Stimulated activated CD8-positive, alpha-beta memory T cell treated with anti-CD3 and anti-CD28 coated beads, Interleukin-2, amount 100 ng/mL, for 1 hour (primary cell): ENCODE results near the gene CRX.
"Not testable (repeated sequence)": the region's sequence is repeated elsewhere in the genome, so short reads cannot be mapped to it uniquely, and the experiment has no call there.

ENCODE experiments used
- DNase-seq, 2 donors: peaks; one replicate each; pipeline ENCODE4 v3.0.0-alpha.2; 2020; ENCODE audit warnings: low read depth in 2 of 2

Gene CRX

DNA sequence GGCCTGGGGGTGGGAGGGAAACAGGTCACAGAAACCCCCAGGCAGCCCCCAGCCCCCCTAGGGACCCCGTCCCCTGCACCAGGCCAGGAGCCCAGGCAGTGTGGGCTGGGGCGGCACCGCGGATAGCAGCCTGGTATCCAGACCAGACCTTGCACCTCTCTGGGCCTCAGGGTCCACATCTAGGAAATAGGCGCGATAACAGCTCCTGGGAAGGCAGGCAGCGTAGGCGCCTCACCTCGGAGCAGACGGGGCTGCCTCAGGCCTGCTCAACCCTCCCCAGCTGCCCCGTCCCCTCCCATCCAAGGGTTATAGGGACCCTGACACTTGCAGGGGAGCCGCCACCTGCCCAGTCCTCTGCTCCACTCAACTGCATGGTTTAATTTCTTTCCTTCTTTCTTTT is 18.1 kb upstream of the CRX start:
- DNase-seq = not testable (repeated sequence)

DNA sequence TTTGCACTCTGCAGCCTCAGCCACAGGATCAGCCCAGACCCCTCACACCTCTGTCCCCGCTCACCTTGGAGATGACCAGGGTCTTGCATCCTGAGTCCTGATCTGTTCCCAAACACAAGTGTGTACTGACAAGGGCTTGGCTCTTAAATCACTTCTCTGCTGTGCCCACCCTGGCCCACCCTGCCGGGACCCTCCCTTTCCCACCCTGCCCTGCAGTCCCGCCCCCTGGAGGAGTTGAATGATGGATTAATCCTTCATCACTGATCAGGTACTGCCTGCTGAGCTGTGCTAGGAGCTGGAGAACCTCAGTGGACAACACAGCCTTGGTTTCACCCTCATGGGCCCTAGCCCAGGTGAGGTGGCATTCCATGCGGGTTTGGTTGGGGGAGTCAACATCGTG is 17.3 kb upstream of the CRX start, which contains the start of gene TPRX1:
TSS of gene TPRX1 (minus strand) at position 101 of the 400 bp plus-strand sequence. CDS start at position 89, 12 bp downstream.
- DNase-seq = not testable (repeated sequence)

DNA sequence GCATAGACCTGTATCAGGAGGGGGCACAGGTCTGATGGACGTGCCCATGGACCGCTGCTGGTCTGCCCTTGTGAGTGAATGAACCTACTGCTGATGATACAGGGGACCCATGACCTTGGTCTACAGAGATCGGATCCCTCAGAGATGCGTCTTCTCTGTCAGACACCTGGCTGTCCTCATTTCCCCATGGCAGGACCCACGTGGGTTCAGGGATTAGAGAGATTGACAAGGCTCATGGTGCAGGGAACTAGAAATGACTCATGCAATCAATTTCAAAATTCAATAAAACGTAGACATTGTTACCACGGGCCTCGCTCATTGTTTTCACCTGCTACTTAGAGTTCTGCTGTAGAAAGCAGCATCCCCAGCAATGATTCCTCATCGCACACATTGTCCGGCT is 16.4 kb upstream of the CRX start:
- no peak for DNase-seq

DNA sequence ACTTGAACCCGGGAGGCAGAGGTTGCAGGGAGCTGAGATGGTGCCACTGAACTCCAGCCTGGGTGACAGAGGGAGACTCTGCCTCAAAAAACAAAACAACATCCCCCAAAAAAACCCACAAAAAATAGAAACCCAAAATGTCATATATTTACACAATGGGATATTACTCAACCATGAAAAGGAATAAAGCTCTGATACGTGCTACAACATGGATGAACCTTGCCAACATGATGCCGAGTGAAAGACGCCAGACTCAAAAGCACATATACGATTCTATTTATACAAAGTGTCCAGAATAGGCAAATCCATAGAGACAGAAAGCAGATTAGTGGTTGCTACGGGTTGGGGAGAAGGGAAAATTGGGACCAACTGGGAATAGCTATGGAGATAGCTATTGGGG is 15.3 kb upstream of the CRX start:
- DNase-seq = no peak

DNA sequence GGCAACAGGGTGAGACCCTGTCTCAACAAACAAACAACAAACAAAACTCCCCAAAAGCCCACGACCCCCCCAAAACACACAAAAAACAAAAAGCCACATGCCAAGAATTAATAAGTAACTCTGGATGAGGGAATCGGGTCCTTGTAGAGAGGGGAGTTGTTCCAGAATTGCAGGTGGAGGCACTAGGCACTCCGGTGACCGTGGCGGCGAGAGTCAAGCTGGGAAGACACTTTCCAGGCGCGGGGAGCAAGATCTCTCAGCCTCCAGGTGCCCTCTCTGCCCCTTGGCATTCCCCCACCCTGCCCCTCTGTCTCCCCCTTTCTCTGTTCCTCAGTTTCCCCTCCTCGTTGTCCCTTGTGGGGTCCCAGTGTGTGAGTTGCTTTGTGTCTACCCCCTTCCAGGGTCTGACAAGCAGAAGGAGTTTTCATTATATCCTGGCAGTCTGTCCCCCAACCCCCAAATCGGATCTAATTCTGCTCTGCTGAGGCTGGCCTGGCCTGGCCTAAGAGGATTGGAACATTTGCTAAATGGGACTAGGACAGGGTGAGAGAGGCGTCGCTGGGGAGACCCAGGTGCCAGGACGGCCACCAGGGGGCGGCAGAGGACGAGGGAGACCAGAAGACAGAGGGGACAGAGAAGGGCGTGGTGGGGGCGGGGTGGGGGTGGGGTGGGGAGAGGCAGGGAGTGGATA is 8.3 kb upstream of the CRX start:
- peak; percentile 45 to 55 for DNase-seq

DNA sequence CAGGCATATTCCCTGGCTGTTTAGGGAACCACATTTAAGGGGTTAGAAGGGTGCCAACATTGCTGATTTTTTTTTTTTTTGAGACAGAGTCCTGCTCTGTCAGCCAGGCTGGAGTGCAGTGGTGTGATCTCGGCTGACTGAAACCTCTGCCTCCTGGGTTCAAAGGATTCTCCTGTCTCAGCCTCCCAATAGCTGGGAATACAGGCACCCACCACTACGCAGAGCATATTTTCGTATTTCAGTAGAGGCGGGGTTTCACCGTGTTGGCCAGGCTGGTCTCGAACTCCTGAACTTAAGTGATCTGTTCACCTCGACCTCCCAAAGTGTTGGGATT is 7.8 kb upstream of the CRX start:
- no peak for DNase-seq

DNA sequence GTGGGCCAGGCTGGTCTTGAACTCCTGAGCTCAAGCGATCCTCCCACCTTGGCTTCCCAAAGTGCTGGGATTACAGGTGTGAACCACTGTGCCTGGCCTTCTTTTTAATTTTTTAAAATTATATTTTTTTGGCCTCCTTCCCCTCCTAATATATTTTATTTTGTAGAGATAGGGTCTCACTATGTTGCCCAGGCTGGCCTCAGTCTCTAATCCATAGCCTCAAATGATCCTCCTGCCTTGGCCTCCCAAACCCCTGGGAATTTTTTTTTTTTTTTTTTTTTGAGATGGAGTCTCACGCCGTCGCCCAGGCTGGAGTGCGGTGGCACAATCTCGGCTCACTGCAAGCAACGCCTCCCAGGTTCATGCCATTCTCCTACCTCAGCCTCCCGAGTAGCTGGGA is 5.5 kb upstream of the CRX start:
- not testable (repeated sequence) for DNase-seq

DNA sequence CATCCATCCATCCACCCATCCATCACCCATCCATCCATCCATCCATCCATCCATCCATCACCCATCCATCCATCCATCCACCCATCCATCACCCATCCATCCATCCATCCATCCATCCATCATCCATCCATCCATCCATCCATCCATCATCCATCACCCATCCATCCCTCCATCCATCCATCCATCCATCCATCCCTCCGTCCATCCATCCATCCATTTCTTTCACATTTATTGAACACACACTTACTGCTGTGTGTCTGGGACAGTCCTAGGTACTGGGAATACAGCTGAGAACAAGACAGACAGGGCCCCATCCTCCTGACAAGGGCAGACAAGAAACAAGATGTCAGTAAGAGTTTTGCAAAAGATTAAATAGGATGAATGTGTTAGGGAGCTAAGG is 3.5 kb upstream of the CRX start:
- DNase-seq = not testable (repeated sequence)

DNA sequence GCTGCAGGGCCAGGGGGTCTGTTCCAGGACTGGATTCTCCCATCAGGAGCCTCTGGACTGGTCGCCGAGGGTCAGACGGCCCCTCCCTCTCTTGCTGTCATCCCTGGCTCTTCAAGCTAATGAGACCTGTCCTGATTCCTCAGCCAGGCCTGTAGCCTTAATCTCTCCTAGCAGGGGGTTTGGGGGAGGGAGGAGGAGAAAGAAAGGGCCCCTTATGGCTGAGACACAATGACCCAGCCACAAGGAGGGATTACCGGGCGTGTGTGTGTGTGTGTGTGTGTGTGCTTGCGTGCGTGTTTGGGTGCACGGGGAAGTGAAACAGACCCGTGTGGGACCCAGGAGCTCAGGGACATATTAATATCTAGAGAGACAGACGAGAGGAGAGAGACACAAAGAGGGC is 1.9 kb upstream of the CRX start:
- no peak for DNase-seq

DNA sequence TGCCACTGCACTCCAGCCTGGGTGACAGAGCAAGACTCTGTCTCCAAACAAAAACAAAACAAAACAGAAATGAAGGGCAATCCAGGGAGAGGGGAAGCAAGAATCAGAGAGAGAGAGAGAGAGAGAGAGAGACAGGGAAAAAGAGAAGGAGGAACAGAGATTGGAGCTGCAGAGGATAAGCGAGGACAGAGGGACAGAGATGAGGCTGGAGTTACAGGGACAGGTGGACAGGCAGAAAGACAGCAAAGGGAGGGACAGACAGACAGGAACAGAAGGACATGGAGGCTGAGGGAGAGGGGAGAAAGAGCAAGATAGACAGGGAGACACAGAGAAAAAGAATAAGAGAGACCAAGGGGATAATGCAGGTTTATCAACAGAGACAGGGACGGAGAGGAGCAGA is 1.3 kb upstream of the CRX start:
- no peak for DNase-seq

DNA sequence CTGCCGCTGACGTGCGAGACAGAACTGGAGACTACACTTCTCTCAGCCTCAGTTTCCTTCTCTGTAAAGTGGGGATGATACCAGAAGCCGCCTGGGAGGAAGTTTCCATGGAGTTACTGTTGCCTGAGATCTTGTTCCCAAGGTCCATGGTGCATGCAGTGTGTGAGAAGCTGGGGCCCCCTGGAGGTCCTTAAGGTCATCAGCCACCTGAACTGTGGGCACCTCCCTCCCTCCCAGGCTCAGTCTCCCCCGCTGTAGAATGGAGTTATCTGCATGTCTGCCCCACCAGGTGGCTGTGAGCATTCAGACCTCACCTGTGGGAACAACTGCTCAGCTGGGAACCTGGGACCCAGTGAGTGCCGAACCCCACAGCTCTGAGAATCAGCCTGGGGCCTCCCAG is 2.7 kb downstream of the CRX start:
- no peak for DNase-seq

DNA sequence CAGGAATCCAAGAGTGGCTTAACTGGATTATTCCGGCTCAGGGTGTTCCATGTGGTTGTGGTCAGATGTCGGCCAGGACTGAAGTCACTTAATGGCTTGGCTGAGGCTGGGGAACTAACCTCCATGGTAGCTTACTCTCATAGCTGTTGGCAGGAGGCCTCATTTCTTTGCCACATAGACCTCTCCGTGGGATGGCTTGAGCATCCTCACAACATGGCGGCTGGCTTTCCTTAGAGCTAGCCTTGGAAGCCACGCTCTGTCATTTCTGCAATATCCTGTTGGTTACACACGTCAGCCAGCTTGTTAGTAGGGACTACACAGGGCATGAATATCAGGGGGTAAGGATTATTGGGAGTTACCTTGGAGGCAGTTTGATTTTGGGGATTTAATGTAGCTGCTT is 5.1 kb downstream of the CRX start:
- no peak for DNase-seq

DNA sequence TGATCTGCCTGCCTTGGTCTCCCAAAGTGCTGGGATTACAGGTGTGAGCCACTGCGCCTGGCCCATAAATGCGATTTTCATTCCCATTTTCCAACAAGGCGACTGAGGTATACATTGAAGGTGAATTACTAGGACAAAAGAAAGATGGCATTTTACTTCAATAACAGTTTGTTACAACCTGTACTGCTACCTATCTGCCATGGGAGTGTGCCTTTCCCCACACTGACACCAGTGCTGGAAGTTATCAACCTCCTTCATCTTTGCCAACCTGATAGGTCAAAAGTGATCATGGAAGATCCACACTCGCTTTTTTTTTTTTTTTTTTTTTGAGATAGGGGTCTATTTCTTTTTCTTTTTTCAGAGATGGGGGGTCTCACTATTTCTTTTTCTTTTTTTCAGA is 11.0 kb downstream of the CRX start:
- no peak for DNase-seq

DNA sequence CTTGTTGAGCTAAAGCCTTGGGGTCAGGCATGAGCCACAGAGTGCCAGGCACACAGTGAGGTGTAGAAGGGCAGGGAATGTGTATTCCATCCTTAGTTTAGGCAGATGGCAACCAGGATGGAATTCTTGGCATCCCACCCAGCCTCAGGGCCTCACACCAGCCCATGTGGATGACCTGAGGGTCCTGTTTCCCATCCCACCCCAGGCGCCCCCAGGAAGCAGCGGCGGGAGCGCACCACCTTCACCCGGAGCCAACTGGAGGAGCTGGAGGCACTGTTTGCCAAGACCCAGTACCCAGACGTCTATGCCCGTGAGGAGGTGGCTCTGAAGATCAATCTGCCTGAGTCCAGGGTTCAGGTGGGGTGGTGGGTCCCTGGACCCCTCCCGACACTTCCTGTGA is 14.3 kb downstream of the CRX start:
- DNase-seq = no peak

DNA sequence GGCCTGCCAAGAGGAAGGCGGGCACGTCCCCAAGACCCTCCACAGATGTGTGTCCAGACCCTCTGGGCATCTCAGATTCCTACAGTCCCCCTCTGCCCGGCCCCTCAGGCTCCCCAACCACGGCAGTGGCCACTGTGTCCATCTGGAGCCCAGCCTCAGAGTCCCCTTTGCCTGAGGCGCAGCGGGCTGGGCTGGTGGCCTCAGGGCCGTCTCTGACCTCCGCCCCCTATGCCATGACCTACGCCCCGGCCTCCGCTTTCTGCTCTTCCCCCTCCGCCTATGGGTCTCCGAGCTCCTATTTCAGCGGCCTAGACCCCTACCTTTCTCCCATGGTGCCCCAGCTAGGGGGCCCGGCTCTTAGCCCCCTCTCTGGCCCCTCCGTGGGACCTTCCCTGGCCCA is 17.7 kb downstream of the CRX start:
- DNase-seq = no peak

DNA sequence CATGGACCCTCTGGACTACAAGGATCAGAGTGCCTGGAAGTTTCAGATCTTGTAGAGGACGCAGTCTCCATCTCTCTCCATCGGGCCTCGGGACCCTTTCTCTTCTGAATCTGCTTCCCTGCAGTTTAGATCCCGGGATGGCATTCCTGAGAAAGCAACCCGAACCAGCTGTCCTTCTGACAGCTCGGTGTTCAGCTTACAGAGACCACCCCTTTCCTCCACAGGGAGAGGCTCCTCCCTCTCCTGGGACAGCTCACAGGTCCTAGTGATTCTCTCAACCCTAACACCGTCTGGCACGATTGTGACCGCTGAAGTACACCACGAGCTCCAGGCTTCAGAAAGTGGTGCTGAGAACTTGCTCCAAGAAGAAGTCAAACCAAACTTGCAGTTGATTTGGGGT is 18.2 kb downstream of the CRX start:
- DNase-seq = no peak

DNA sequence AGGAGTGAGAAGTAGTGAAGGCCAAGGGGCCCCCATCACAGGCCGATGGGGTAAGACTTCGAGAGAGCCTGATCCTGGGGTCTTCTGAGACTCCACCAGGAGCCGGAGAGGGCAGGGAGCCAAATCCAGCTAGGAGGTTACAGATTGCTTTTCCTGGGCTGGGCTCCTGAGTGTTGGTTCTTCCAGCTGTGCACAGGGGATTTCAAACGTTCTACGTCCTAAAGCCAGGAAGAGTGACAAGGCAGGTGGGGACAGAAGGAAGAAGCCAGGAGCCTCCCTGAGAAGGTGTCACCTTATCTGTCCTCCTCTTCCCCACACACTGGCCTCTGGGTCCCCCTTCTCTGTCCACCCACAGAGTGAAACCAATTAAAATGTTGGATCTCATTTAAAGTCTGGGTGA is 21.2 kb downstream of the CRX start:
- no peak for DNase-seq

DNA sequence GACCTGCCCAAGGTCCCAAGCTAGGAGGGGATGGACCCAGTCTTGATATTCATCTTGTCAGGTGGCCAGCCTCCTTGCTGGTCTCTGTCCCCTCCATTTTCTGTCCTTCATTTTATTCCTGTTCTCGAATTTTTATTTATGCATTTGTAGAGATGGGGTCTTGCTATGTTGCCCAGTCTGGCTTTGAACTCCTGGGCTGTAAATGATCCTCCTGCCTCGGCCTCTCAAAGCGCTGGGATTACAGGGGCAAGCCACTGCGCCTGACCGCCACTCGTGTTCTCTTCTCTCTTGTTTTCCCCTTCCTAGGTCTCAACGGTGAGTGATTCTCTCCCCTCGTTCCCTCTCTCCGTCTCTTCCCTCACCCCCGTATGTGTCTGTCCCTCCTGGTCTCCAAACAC is 26.7 kb downstream of the CRX start:
- no peak for DNase-seq

DNA sequence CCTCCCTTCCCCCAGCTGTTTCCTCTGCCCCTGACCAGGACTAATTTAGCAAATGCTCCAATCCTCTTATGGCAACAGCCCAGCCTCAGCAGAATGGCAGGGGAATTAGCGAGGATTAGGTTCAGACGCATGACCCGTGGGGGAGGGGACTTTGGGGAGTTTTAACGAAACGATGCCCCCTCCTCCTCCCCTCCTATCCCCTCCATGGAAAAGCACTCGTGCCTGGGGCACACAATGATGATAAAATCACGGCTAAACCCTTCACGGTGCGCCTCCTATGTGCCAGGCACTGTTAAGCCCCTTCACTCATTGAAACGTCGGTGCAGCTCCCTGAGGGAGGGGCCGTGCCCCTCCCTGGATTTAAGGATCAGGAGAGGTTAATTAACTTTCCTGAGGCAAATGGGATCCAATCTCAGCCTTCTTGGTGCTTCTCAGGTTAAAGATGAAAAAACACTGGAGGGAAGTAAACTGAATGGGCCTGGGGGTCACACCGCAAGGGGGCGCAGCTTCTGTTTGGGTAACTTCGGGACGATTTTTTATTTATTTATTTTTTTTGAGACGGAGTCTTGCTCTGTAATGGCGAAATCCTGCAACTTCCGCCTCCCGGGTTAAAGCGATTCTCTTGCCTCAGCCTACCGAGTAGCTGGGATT is 27.2 kb downstream of the CRX start:
- no peak for DNase-seq

DNA sequence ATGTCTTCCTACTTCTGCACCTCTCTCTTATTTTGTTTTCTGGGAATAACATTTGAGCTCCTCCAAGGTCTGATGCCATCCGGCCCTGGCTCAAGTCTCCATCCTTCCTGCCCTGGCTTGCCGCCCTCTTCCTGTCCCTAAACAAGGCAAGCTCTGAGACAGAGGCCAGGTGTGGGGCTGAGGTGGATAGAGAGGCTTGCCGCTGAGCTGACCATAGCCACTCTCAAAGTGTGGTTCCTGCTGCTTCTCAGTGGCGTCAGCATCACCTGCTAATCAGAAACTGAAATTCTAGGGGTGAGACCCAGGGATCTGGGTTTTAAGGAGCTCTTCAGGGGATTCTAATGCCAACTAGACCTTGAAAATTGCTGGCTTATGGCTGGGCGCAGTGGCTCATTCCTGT is 31.3 kb downstream of the CRX start:
- DNase-seq = no peak

DNA sequence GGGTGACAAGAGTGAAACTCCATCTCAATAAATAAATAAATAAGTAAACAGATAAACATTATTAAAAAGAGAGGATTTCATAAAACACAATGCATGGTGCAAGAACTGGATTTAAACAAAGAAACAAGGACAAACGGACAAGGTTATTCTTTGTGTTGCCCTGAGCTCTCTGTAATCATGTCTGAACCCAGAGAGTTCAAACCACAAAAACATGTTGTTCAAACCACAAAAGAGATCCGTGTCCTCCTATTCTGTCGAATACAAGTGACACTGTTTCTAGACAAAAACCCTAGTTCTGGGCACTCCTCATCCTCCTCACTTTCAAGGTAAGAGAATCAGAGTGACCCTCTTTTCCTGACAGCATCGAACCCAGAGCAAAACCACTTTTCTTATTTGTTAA is 32.7 kb downstream of the CRX start:
- DNase-seq = no peak

DNA sequence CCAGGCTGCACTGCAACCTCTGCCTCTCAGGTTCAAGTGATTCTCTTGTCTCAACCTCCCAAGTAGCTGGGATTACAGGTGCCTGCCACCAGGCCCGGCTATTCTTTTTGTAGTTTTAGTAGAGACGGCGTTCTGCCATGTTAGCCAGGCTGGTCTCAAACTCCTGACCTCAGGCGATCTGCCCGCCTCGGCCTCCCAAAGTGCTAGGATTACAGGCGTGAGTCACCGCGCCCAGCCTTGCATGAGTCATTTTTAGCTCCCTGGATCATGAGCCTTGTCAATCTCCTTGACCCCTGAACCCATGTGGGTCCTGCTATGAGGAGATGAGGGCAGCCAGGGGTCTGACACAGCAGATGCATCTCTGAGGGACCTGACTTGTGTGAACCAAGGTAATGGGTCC is 36.5 kb downstream of the CRX start:
- not testable (repeated sequence) for DNase-seq

DNA sequence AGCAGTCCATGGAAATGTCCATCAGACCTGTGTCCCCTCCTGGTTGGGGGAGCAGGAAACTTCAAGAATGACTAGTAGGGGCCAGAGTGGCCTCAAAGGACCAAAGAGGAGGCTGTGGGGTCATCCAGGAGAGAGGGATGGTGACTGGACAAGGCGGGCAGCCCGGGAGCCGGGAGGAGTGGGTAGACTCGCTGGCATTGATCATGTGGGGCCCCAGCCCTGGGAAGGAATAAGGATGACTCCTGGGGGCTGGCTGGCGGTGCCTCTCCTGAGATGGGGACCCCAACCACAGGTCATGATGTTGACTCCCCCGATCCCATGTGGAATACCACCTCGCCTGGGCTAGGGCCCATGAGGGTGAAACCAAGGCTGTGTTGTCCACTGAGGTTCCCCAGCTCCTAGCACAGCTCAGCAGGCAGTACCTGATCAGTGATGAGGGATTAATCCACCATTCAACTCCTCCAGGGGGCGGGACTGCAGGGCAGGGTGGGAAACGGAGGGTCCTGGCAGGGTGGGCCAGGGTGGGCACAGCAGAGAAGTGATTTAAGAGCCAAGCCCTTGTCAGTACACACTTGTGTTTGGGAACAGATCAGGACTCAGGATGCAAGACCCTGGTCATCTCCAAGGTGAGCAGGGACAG is 37.0 kb downstream of the CRX start, which contains the start of gene TPRX2:
TSS of gene TPRX2 (plus strand) at position 590 of the 640 bp plus-strand sequence. CDS start at position 602, 12 bp downstream.
- DNase-seq = not testable (repeated sequence)
